Measurements from ENCODE around the gene ABTB2. TPM values are rescaled to one million over a fixed set of nuclear protein-coding genes. Genes with fewer than 3 reads are reported as not detected.
A peak's percentile ranks its signal among the peaks of the same experiment; 100 is the strongest.

Gene ABTB2
- total and polyA plus RNA-seq, 2 experiments from 2014 or later, result 12.4 to 14.3 TPM

DNA sequence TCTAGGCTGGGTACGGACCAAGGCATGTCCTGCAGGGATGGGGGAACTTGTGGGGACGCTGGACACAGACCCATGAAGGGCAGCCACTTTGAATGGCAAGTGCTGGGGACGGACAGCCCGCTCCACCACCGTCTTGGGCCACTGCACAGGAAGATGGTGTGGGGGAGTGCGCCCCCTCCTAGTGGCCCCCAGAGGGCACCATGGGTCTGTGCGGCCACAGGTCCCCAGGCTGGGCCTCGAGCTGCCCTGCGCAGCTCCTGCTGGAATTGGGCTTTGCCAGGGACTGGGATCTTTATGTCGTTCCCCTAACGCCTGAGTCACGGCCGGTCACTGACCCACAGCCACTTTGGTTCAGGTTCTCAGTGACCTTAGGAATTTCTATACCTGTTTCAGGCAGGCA, 208.0 kb downstream of the ABTB2 start:
- TF ChIP-seq, protein P1, sequence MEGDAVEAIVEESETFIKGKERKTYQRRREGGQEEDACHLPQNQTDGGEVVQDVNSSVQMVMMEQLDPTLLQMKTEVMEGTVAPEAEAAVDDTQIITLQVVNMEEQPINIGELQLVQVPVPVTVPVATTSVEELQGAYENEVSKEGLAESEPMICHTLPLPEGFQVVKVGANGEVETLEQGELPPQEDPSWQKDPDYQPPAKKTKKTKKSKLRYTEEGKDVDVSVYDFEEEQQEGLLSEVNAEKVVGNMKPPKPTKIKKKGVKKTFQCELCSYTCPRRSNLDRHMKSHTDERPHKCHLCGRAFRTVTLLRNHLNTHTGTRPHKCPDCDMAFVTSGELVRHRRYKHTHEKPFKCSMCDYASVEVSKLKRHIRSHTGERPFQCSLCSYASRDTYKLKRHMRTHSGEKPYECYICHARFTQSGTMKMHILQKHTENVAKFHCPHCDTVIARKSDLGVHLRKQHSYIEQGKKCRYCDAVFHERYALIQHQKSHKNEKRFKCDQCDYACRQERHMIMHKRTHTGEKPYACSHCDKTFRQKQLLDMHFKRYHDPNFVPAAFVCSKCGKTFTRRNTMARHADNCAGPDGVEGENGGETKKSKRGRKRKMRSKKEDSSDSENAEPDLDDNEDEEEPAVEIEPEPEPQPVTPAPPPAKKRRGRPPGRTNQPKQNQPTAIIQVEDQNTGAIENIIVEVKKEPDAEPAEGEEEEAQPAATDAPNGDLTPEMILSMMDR (IDR thresholded peaks at IDR 0.05; ENCODE audit: poor library complexity), result peak; percentile 26
- TF ChIP-seq EZH2 (IDR thresholded peaks at IDR 0.05; ENCODE audit: borderline replicate concordance), result no peak
- no peaks in the 10 kb centered on the region for H4K20me1 ChIP-seq (ENCODE audit: insufficient read depth, poor library complexity, severe bottlenecking)

GRCh38 chr11:34149274-34149673, 208.5 kb downstream of the ABTB2 start:
- Histone ChIP-seq H3K27me3 (no peaks in the 10 kb centered on the region), H3K4me2 (no peak overlapping the region), H3K27ac (no peak overlapping the region), H2AFZ (no peak overlapping the region), H3K36me3 (replicated peaks; ENCODE audit: insufficient read depth, low read depth) (no peaks in the 10 kb centered on the region), H3K4me3 (no peak overlapping the region), H3K79me2 (no peaks in the 10 kb centered on the region), H3K4me1 (ENCODE audit: insufficient read depth) (peaks cover 11% of the 10 kb centered on the region), H3K9me2 (replicated peaks; ENCODE audit: insufficient read depth) (no peaks in the 10 kb centered on the region), H4K20me1 (ENCODE audit: insufficient read depth, poor library complexity, severe bottlenecking) (no peaks in the 10 kb centered on the region), H3K9me3 (ENCODE audit: low read depth) (no peaks in the 10 kb centered on the region)
- 94% methylated on average over 6 of the region's 7 CpGs for WGBS (ENCODE audit: low lambda C conversion rate, missing lambda C conversion rate)
- DNase-seq (ENCODE audit: low spot score), result no peak
- no peak for TF ChIP-seq EZH2 (IDR thresholded peaks at IDR 0.05; ENCODE audit: borderline replicate concordance)
- TF ChIP-seq, protein P1 (IDR thresholded peaks at IDR 0.05; ENCODE audit: poor library complexity), result no peak
- no peak for TF ChIP-seq EZH2phosphoT487 (IDR thresholded peaks at IDR 0.05; ENCODE audit: low read depth, severe bottlenecking, unreplicated experiment)

More for the DNA sequence above, 208.0 kb downstream of the ABTB2 start:
- Histone ChIP-seq H3K4me2 (no peak overlapping the region), H3K36me3 (replicated peaks; ENCODE audit: insufficient read depth, low read depth) (no peaks in the 10 kb centered on the region), H3K4me3 (no peak overlapping the region), H3K9me2 (replicated peaks; ENCODE audit: insufficient read depth) (no peaks in the 10 kb centered on the region), H3K79me2 (no peaks in the 10 kb centered on the region), H3K9me3 (ENCODE audit: low read depth) (no peaks in the 10 kb centered on the region), H2AFZ (no peak overlapping the region), H3K27me3 (no peaks in the 10 kb centered on the region), H3K4me1 (ENCODE audit: insufficient read depth) (peaks cover 11% of the 10 kb centered on the region), H3K27ac (no peak overlapping the region)
- no peak for DNase-seq (ENCODE audit: low spot score)
- 85% methylated on average over 13 of the region's 13 CpGs for WGBS (ENCODE audit: low lambda C conversion rate, missing lambda C conversion rate)

DNA sequence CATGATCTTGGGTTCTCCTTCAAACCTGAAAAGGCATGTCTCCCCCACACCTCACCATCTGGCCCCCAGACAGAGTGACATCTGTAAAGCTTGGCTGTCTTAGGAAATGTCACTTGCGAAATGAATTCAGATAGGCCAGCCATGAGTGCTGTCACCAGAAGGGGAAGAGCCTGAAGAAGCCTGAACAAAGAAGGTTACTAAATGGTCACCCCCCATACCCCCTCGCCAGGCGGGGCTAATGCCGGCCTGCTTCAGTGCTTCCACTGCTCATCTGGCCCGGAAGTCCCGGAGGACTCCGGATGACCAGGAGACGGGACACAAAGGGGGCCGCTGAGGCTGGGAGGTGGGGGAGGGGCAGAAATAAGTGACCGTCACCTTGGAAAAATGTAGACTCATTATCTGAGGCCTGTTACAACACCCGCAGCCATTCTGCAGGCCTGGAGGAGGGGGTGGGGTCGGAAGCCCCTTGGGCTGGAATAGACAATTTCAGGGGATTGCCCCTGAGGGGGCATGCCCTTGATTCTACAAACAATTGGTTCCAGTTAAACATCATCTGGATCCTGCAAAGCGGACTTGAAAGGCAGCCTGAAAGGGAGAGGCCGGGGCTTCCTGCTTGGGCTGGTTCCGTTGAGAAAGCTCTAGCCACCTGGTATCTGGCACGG, 209.2 kb downstream of the ABTB2 start:
- Histone ChIP-seq H3K27me3 (no peaks in the 10 kb centered on the region), H3K4me2 (no peak overlapping the region), H3K9me2 (replicated peaks; ENCODE audit: insufficient read depth) (no peaks in the 10 kb centered on the region), H2AFZ (no peak overlapping the region), H3K9me3 (ENCODE audit: low read depth) (no peaks in the 10 kb centered on the region), H3K36me3 (replicated peaks; ENCODE audit: insufficient read depth, low read depth) (no peaks in the 10 kb centered on the region), H3K4me3 (no peak overlapping the region), H3K79me2 (no peaks in the 10 kb centered on the region), H3K4me1 (ENCODE audit: insufficient read depth) (peaks cover 11% of the 10 kb centered on the region), H4K20me1 (ENCODE audit: insufficient read depth, poor library complexity, severe bottlenecking) (no peaks in the 10 kb centered on the region), H3K27ac (no peak overlapping the region)
- WGBS (ENCODE audit: low lambda C conversion rate, missing lambda C conversion rate), result 76% methylated on average over 16 of the region's 16 CpGs
- DNase-seq (ENCODE audit: low spot score), result no peak
- TF ChIP-seq EZH2phosphoT487 (IDR thresholded peaks at IDR 0.05; ENCODE audit: low read depth, severe bottlenecking, unreplicated experiment) (no peak), EZH2 (IDR thresholded peaks at IDR 0.05; ENCODE audit: borderline replicate concordance) (no peak)
- TF ChIP-seq, protein P1 (IDR thresholded peaks at IDR 0.05; ENCODE audit: poor library complexity), result no peak
